NCI-H1930 (cell line): ENCODE data around the gene HERC4.

Experiments used
- DNase-seq, 2 experiments: peaks; one replicate each; lab custom pipeline; 2025; lab: John Stamatoyannopoulos, UW

Gene HERC4

DNA sequence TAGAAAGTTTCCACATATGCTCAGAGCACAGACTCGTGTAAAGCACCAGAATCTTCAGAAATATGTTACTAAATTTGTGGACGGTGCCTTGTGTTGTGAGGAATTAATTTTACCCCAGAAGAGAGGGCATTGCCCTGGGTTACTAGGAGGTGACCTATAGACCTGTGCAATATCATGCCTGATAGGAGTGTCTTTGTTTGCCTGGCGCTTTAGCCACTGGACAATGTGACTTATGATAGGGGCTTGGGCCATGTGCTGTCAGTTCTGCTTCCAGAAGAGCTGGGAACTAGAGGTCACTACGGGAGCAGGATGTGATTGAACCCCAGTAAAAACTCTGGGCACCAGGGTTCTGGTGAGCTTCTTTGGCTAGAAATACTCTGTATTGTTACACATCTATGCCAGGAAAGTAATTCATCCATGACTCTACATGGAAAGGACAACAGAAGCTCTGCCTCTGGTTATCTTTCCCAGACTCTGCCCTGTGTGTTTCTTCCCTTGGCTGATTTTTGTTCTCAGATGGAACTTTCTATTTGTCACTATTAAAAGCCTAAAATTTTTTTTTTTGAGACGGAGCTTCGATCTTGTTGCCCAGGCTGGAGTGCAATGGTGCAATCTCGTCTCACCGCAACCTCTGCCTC, 115.1 kb downstream of the HERC4 start:
- DNase-seq = no peak

DNA sequence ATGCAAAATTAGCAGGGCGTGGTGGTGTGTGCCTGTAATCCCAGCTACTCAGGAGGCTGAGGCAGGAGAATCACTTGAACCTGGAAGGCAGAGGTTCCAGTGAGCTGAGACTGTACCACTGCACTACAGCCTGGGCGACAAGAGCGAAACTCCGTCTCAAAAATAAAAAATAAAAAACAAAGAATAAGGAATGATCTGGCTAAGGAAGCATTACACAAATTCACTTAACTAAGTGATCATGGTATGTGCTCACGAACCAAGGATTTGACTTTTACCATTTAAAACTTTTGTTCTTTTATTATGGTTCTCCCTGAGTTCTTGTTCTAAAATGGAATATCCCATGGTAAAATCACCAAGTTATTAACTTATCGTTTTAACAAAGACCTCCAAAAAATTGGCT, 119.5 kb downstream of the HERC4 start:
- DNase-seq = no peak

DNA sequence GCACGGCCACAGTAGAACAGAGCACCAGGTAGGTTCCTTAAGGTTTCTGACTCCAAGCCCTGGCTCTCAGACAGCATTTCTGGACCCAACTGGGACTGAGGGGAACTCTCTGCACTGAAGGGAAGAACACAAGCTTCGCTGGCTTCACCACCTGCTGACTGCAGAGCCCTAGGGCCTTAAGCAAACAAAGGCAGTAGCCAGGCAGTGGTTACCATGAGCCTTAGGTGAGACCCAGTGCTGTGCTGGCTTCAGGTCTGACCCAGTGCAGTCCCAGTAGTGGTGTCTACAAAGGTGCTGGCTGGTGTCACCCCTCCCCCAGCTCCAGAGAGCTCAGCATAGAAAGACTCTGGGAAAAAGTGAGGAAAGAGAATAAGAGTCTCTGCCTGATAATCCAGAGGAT, 131.2 kb downstream of the HERC4 start:
- no peak for DNase-seq

DNA sequence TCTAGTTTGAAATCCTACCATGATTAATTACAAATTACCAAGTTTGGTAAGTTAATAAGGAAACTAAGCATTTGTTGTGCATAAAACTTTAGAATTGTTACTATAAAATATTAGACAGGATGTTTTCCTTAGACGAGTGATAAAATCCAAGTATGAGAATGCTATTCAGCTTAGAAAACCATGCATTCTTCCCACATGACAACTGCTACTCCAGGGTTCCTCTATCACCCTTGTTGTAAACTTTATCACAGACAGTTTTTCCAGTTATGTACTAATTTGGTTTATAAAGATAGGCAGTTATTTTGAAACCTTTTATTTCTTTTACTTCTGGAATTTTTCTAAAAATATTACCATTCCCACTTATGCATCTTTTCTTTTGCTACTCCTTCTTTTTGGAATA, 138.7 kb downstream of the HERC4 start:
- no peak for DNase-seq

DNA sequence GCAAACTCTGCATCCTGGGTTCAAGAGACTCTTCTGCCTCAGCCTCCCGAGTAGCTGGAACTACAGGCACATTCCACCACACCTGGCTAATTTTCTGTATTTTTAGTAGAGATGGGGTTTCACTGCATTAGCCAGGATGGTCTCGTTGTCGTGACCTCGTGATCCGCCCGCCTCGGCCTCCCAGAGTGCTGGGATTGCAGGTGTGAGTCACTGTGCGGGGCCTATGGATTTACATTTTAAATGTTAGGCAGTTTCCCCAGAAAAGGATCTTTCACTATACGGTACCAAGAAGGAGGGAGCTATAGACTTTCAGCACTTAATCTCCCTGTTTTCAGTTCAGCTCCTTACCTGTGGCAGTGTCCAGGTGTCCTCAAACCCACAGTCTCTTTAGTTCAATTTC, 139.9 kb downstream of the HERC4 start:
- no peak for DNase-seq

DNA sequence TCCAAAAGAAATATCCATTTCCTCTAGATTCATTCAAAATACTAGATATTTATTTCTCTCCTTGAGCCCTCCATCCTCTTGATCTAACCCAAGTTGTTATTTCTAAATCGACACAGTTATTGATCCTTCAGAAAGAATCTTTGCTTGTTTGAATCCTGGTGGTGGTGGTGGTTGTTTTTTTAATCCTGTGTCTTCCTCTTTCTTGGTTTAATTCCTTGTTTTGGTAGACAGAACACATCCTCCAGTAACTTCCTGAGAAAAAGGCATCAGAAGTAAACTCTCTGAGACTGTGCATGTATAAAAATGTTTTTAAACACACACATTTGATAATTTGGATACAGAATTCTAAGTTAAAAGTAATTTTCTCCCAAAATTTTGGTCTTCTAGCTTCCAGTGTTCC, 140.7 kb downstream of the HERC4 start:
- no peak for DNase-seq

DNA sequence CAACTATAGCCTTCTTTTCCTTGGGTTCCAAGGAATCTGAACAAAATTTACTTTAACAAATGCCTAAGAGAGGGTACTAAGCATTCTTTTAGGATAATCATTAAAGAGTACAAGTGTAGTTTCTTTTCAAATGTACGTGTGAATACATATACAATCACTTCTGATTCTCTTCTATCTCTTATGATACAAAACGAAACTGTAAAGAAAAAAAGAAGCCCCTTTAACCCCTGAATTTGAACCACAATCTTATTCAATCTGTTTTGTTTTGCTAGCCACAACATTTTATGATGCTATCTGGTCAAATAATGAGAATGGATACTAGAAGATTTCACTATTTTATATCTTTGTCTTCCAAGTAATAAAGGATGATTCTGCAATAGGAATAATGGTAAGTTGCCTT, 141.9 kb downstream of the HERC4 start:
- DNase-seq = no peak

DNA sequence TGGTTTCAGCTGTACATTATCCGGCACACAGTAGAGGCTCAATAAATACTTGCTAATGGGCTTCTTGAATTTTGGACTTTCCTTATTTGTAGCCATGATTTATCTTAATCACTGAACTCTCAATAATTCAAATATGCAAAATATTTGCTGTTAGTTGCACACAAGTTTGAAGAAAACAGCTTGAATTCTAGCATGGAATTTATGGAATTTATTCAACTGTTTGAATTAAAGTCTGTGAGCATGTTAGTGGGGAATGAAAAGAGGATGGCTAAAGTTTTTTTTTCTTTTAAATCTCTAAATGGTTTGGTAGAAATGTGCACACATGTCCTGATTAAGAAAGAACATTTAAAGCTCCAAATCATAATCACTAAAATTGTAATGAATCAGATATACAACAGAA, 148.1 kb downstream of the HERC4 start:
- DNase-seq = no peak

DNA sequence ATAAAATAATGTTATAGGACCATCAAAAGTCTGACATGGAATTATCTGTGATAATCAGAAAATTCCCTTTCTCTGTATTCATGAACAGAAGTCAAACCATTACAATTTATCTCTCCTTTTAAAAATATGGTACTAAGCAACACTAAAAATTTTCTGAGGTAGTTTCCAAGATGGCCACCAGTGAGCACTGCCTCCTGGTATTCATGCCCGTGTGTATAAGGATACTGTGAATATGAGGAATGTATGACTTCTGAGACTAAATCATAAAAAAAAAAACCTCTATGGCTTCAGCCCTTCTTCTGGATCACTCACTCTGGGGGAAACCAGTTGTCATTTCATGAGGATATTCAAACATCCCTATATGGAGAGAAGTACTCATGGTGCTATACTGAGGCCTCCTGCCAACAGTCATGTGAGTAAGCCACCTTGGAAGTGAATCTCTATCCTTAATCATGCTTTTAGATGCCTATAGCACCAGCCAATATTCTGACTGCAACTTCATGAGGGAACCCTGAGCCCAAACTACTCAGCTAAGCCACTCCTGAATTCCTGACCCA, 149.6 kb downstream of the HERC4 start:
- DNase-seq = no peak

DNA sequence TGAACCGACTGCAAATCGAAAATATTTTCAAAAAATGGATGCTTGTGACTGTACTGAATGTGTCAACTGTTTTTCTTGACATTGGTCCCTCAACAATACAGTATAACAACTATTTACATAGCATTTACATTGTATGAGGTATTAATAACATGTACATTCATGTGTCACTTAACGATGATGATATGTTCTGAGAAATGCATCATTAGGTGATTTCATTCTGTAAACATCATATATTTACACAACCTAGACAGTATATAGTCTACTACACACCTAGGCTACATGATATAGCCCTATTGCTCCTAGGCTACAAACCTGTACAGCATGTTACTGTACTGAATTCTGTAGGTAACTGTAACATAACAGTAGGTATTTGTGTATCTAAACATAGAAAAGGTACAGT, 150.9 kb downstream of the HERC4 start:
- DNase-seq = peak in 1 of 2 experiments; percentile 3

DNA sequence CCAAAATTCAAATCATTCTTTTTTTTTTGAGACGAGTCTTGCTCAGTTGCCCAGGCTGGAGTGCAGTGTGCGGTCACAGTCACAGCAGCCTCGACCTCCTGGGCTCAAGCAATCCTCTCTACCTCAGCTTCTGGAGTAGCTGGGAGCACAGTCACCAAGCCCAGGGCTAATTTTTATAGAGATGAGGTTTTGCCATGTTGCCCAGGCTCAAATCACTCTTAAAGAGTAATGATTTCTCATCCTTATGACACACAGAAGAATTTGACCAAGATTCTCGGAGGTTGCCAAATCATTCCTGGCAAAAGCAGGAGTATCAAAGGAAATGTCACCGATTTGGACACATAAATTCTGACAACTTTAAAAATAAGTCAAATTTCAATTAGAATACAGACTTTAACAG, 151.5 kb downstream of the HERC4 start:
- DNase-seq = no peak

DNA sequence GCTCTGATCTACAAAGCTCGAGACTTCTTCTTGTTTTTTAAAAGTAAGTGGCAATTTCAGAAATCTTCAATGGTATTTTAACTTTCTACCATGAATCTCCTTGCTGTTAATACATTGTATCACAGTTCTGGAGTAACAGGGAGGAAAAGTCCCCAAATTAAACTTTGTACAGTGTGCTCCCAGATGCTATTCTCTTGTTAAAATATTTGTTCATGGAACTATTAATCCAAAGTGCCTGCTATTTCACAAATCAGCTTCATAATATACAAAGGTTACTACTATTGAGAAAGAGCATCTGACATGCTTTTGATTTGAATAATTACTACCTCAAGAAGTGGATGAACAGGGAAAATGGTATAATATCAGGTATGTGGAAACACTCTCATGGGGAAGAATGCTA, 154.0 kb downstream of the HERC4 start:
- DNase-seq = no peak

DNA sequence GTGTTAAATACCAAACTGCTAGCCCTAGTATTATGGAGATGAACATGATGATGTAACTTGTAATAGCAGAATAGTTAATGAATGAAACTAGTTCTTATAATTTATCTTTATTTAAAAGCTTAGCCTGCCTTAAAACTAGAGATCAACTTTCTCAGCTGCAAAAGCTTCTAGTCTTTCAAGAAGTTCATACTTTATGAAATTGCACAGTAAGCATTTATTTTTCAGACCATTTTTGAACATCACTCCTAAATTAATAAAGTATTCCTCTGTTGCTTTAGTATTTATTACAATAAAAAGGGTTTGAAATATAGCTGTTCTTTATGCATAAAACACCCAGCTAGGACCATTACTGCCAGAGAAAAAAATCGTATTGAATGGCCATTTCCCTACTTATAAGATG, 157.4 kb downstream of the HERC4 start:
- DNase-seq = no peak

DNA sequence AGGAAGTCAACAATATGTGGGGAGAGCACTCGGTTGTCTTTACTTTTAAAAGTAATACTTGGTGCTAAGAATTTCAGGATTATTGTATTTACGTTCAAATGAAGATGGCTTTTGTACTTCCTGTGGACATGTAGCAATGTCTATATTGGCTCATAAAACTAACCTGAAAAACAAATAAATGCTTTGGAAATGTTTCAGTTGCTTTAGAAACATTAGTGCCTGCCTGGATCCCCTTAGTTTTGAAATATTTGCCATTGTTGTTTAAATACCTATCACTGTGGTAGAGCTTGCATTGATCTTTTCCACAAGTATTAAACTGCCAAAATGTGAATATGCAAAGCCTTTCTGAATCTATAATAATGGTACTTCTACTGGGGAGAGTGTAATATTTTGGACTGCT, 157.9 kb downstream of the HERC4 start:
- no peak for DNase-seq

DNA sequence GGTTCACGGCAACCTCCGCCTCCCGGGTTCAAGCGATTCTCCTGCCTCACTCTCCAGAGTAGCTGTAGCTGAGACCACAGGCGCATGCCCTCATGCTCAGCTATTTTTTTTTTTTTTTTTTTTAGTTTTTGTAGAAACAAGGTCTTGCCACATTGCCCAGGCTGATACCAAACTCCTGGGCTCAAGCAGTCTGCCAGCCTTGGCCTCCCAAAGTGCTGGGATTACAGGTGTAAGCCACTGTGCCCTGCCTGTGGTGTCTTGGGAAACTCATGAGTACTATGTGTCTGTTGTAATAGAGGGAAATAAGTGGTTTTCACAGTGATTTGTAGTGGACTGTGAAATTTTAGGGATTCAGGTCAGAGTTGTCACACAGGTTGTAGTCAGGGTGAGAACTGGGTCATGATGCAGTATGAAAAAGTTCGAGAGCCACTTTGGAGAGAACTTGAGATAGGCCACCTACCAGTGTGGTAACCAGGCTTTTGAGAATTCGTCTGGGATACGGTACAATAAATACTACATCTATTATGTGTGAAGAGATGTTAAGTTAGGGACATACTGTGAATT, 160.2 kb downstream of the HERC4 start:
- no peak for DNase-seq

DNA sequence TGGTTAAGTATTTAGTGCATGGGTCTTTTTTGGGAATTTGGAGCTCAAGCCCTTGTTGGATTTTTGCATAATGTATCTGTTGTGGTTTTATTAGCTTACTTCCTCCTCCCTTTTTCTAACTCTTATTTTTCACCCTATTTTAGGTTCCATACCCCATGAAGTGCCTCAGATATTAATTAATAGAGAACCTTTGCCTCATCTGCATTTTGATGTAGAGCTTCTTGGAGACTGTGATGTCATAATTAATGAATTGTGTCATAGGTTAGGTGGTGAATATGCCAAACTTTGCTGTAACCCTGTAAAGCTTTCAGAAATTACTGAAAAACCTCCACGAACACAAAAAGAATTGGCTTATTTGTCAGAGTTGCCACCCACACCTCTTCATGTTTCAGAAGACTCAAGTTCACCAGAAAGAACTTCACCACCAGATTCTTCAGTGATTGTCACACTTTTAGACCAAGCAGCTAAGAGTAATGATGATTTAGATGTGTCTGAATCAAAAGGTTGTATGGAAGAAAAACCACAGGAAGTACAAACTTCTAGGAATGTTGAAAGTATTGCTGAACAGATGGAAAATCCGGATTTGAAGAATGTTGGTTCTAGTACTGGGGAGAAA, 162.6 kb downstream of the HERC4 start:
- DNase-seq = no peak

DNA sequence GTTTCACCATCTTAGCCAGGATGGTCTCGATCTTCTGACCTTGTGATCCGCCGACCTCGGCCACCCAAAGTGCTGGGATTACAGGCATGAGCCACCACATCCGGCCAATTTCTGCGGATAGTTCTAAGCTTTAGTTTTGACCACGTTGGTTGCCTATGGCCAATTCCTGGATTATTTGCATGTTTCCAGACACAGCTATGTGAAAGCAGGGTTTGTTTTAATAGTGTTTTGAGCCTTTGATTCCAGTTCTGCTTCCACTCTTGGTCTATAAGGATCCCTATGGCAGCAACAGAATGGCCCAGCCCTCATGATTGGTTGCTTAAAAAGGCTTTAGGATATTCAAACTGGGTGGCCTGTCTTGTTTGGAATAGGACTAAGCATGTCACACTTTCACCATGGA, 171.5 kb downstream of the HERC4 start:
- no peak for DNase-seq

DNA sequence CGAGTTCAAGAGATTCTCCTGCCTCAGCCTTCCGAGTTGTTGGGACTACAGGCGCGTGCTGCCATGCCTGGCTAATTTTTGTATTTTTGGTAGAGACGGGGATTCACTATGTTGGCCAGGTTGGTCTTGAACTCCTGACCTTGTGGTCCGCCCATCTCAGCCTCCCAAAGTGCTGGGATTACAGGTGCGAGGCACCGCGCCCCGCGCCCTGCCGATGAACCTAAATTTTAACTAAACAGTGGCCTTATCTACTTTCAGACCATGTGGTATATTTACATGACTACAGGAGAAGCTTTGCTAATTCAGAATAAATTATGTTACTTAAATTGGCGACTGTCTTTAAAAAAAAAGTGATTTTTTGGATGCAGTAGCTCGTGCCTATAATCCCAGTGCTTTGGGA, 181.4 kb downstream of the HERC4 start:
- no peak for DNase-seq

DNA sequence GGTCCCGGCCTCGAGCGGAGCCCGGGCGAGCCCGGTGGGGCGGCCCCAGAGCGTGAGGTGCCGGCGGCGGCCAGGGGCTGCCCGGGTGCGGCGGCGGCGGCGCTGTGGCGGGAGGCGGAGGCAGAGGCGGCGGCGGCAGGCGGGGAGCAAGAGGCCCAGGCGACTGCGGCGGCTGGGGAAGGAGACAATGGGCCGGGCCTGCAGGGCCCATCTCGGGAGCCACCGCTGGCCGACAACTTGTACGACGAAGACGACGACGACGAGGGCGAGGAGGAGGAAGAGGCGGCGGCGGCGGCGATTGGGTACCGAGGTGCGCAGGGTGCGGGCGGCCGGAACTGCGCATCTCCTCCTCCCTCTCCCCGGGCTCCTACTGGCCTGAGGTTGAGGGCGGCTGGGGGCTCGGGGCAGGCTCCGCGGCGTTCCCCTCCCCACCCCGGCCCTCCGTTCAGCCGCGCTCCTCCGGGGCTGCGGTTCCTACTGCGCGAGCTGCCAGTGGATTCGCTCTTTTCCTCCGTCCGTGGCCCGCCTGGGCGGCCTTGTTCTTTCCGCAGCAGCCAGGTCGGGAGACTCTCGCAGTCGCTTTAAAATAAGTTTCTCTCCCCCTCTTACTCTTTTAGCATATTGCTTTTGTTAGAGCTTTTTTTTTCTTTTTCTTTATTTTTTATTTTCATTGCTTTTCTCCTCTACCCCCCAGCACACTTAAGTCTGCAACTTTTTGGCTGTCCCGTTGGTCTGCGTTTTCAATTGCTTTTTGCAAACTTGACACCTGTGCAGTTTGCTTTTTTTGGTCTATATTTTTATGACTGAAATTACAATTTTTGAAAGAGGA, 190.0 kb downstream of the HERC4 start:
- peak; percentile 56 to 58 for DNase-seq

DNA sequence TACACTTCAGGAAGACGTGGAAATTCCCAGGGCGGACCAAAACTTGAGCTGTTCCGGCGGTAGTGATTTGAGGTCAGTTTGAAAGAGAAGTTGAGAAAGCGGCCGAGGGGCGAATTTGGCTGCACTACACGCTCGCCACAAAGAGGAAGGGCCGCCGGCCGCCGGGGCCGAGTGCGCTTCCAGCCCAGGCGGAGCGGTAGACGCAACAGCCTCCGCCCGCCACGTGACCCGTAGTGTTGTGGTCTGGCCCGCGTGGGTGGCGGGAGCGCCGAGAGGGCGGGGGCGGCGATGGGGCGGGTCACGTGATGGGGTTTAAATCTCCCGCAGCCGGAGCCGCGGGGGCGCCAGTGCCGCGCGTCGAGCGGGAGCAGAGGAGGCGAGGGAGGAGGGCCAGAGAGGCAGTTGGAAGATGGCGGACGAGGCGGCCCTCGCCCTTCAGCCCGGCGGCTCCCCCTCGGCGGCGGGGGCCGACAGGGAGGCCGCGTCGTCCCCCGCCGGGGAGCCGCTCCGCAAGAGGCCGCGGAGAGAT, 190.7 kb downstream of the HERC4 start, which contains the start of gene SIRT1:
Gene SIRT1, plus strand, starts transcription at position 344 of the 529 bp plus-strand sequence. Its CDS starts 66 bp downstream, at position 410.
- peak; percentile 88 to 90 for DNase-seq

DNA sequence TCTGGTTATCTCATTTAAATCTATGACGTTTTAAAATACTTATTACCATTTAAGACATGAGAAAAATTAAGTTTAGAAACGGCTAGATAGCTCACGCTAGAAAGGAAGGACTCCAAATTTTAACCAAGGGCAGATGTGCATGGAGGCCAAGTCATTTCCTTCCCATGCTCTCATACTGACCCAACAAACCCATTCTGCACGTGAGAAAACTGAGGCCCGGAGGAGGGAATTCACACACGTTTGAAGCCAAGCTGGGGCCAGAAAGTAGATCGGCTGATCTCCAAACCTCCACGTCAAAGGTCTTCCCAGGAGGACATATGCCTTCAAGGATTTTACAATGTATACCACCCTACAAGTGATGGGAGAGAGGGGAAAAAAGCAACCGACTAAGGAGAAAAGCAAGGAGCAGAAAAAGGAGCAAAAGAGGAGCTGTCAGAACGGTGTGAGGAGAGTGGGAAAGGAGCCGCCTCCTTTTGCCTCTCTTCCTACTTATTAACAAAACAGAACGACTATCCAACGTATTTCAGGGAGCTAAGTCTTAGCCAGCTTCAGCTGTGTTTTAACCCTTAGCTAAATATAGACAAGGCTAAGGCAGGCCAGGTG, 191.3 kb downstream of the HERC4 start:
- no peak for DNase-seq

DNA sequence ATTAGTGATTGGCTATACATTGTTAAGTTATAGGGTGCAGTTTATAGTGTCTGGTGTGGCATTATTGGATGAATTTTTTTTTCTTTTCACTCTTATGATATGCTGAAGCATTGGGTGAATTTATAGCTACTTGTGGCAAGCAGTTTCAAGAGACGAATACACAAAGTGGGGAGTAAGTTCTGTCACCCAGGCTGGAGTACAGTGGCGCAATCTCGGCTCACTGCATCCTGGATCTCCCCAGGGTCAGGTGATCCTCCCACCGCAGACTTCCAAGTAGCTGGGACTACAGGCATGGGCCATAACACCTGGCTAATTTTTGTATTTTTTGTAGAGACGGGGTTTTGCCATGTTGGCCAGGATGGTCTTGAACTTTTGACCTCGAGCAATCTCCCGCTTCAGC, 196.9 kb downstream of the HERC4 start:
- no peak for DNase-seq
